HEK293 (cell line): ENCODE data around the gene OAF.

Experiments used
- CTCF ChIA-PET: fragments of 350-600 bp; formaldehyde crosslinking; extraction: SDS; loops from one replicate; lab custom pipeline; 2021; ENCODE audit warnings: antibody characterized with exemption; lab: Yijun Ruan, JAX
- POLR2A ChIA-PET: fragments of 300-600 bp; formaldehyde crosslinking; extraction: SDS; loops from one replicate; lab custom pipeline; 2020; ENCODE audit warnings: antibody characterized with exemption, inconsistent platforms; lab: Yijun Ruan, JAX
- H3K27ac ChIP-seq: fragments of 200-500 bp; sonication (Bioruptor generic); 2 replicates; pipeline ENCODE4 v1.5.1; 2014; ENCODE audit warnings: low read depth, low read length, control low read depth, inconsistent platforms; ENCODE audit errors: extremely low read depth
- H3K36me3 ChIP-seq, 2 experiments: fragments of 200-500 bp in 1 of 2; sonication (Bioruptor generic) in 1 of 2; 1 replicate in 1 of 2; 2 replicates in 1 of 2; pipeline ENCODE4 v1.5.1; 2014 to 2017; ENCODE audit warnings: inconsistent platforms in 2 of 2, low read length in 2 of 2; ENCODE audit not compliant: control insufficient read depth in 2 of 2, insufficient read depth in 1 of 2
- H3K4me1 ChIP-seq: fragments of 200-500 bp; sonication (Bioruptor generic); 2 replicates; pipeline ENCODE4 v1.5.1; 2014; ENCODE audit warnings: mild to moderate bottlenecking, low read length, inconsistent platforms; ENCODE audit not compliant: control insufficient read depth, insufficient read depth
- H3K4me3 ChIP-seq: 2 replicates; pipeline ENCODE4 v1.5.1; 2011; ENCODE audit warnings: low read depth, mild to moderate bottlenecking, control low read depth, low read length, moderate library complexity
- H3K9me3 ChIP-seq: fragments of 200-500 bp; sonication (Bioruptor generic); 2 replicates; pipeline ENCODE4 v1.5.1; 2014; ENCODE audit warnings: low read depth, low read length, inconsistent platforms; ENCODE audit not compliant: control insufficient read depth, insufficient read depth
- IKZF3 ChIP-seq: fragments of 450-650 bp; IDR thresholded peaks from 2 replicates; pipeline ENCODE4 v1.5.0; 2018; ENCODE audit warnings: missing biosample characterization, mild to moderate bottlenecking, missing genetic modification characterization, moderate library complexity
- SCRT1 ChIP-seq: fragments of 450-650 bp; formaldehyde crosslinking; IDR thresholded peaks from 2 replicates; pipeline ENCODE4 v1.5.1; 2016; ENCODE audit warnings: missing biosample characterization, missing genetic modification characterization, borderline replicate concordance
- SCRT2 ChIP-seq: fragments of 450-650 bp; formaldehyde crosslinking; IDR thresholded peaks from 2 replicates; pipeline ENCODE4 v1.5.1; 2016; ENCODE audit warnings: missing biosample characterization, missing genetic modification characterization
- ZBTB20 ChIP-seq: fragments of 450-650 bp; formaldehyde crosslinking; IDR thresholded peaks from 2 replicates; pipeline ENCODE4 v1.5.1; 2016; ENCODE audit warnings: missing biosample characterization, missing genetic modification characterization
- ZNF184 ChIP-seq: fragments of 450-650 bp; IDR thresholded peaks from 2 replicates; pipeline ENCODE4 v1.5.1; 2018; ENCODE audit warnings: missing biosample characterization, mild to moderate bottlenecking, missing genetic modification characterization
- ZNF2 ChIP-seq: fragments of 450-650 bp; formaldehyde crosslinking; IDR thresholded peaks from 2 replicates; pipeline ENCODE4 v1.5.1; 2016; ENCODE audit warnings: missing biosample characterization, missing genetic modification characterization
- ZNF473 ChIP-seq: fragments of 450-650 bp; formaldehyde crosslinking; IDR thresholded peaks from 2 replicates; pipeline ENCODE4 v1.5.1; 2017; ENCODE audit warnings: missing biosample characterization, missing genetic modification characterization
- ZNF510 ChIP-seq: fragments of 450-650 bp; formaldehyde crosslinking; IDR thresholded peaks from 2 replicates; pipeline ENCODE4 v1.5.1; 2018; ENCODE audit warnings: mild to moderate bottlenecking, missing genetic modification characterization, missing biosample characterization; ENCODE audit not compliant: insufficient replicate concordance
- ZNF560 ChIP-seq: fragments of 450-650 bp; formaldehyde crosslinking; IDR thresholded peaks from 2 replicates; pipeline ENCODE4 v1.5.1; 2017; ENCODE audit warnings: missing biosample characterization, missing genetic modification characterization, borderline replicate concordance
- ZNF561 ChIP-seq: fragments of 450-650 bp; IDR thresholded peaks from 2 replicates; pipeline ENCODE4 v1.5.1; 2018; ENCODE audit warnings: missing biosample characterization, missing genetic modification characterization, borderline replicate concordance
- ZNF600 ChIP-seq: fragments of 450-650 bp; formaldehyde crosslinking; IDR thresholded peaks from 2 replicates; pipeline ENCODE4 v1.5.1; 2016; ENCODE audit warnings: missing biosample characterization, missing genetic modification characterization
- ZNF629 ChIP-seq: fragments of 450-650 bp; formaldehyde crosslinking; IDR thresholded peaks from 2 replicates; pipeline ENCODE4 v1.5.1; 2017; ENCODE audit warnings: missing biosample characterization, missing genetic modification characterization
- ZSCAN16 ChIP-seq: fragments of 450-650 bp; formaldehyde crosslinking; IDR thresholded peaks from 2 replicates; pipeline ENCODE4 v1.5.1; 2016; ENCODE audit warnings: missing biosample characterization, missing genetic modification characterization
- TF ChIP-seq, protein P1 (sequence below): fragments of 450-650 bp; formaldehyde crosslinking; IDR thresholded peaks from 2 replicates; pipeline ENCODE4 v1.5.1; 2016; ENCODE audit warnings: missing biosample characterization, missing genetic modification characterization
- TF ChIP-seq, protein P2 (sequence below): fragments of 450-650 bp; formaldehyde crosslinking; conservative IDR thresholded peaks from 2 replicates; pipeline ENCODE4 v1.5.1; 2016; ENCODE audit warnings: low read depth, missing biosample characterization, missing genetic modification characterization

Gene OAF

DNA sequence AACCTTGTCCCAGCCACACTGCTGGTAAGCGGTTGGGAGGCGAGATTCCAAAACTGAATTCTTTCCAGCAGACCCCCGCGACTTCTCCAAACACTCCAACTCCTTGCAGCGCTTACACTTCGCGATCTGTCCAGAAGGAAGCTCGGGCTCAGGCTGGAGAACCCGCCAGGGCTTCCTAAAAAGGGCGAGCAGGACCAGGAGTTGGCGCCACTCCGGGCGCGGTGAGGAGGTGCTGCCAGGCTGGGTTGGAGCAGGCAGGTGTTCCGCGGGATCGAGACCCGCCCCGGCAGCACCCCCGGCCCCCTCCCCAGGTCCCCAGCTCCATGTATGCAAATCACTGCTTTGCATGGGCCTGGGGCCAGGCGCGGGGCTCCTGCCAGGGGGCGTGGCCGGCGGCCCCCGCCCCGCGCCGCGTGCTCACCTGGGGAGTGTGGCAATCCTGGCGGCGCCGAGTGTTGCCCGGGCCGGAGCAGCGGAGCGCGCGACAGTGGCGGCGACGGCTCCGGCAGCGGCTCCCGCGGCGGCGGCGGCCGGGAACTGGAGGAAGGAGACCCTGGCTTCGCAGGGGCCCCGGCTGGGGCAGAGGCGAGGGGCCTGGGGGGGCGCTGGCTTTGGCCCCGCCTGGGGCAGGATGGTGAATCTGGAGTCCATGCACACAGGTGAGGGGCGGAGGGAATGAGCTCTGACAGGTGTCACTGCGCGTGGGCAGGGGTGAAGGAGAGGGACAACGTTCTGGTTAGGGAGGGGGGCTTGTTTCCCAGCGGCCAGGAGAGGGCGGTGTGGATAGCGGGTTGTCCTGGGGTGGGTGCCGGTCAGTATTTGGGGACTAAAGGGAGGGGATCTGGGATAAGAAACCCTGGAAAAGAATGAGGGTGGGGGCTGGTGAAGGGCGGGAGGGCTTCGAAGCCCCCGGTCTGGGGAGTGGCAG is 29.1 kb downstream of the OAF start, which contains the start of gene POU2F3:
POU2F3 (plus strand) TSS at position 428 of the 928 bp plus-strand sequence; CDS start at position 632, 204 bp downstream.
- H3K4me3 ChIP-seq: peak within 1 kb of the TSS; percentile 12; the same call in 1 of the 2 replicates

GRCh38 chr11:120240866-120241265 is 30.0 kb downstream of the OAF start:
- Histone ChIP-seq H3K36me3 (no peaks in the 10 kb centered on the region), H3K4me1 (no peaks in the 10 kb centered on the region), H3K9me3 (no peaks in the 10 kb centered on the region), H3K4me3 (no peak overlapping the region), H3K27ac (no peak overlapping the region)
- CTCF ChIA-PET: interaction anchor here (2.2 kb wide), 1 partner anchor 60 kb away, joined by 25 read pairs; no protein-coding TSS in a partner anchor
- no peak for TF ChIP-seq IKZF3 (tag by site-specific recombination)
- TF ChIP-seq ZNF561 (tag by site-specific recombination): no peak
- no peak for TF ChIP-seq ZNF184 (tag by site-specific recombination)
- TF ChIP-seq ZNF629: no peak
- TF ChIP-seq ZBTB20: no peak
- no peak for TF ChIP-seq ZSCAN16 (tag by site-specific recombination)
- TF ChIP-seq ZNF510 (tag by site-specific recombination): no peak
- POLR2A ChIA-PET: no interaction called here

More for the DNA sequence above, 29.1 kb downstream of the OAF start, which contains the start of gene POU2F3:
- POLR2A ChIA-PET: no interaction called here
- no peak for TF ChIP-seq ZNF473
- 0 out of 2 replicates have a peak, but pooled peaks have one; percentile 39 for TF ChIP-seq ZNF2 (tag by site-specific recombination)
- no peak for TF ChIP-seq ZNF600
- TF ChIP-seq SCRT2: peak; percentile 91
- peak; percentile 55; the same call in 1 of the 2 replicates for TF ChIP-seq SCRT1
- TF ChIP-seq, protein P1, sequence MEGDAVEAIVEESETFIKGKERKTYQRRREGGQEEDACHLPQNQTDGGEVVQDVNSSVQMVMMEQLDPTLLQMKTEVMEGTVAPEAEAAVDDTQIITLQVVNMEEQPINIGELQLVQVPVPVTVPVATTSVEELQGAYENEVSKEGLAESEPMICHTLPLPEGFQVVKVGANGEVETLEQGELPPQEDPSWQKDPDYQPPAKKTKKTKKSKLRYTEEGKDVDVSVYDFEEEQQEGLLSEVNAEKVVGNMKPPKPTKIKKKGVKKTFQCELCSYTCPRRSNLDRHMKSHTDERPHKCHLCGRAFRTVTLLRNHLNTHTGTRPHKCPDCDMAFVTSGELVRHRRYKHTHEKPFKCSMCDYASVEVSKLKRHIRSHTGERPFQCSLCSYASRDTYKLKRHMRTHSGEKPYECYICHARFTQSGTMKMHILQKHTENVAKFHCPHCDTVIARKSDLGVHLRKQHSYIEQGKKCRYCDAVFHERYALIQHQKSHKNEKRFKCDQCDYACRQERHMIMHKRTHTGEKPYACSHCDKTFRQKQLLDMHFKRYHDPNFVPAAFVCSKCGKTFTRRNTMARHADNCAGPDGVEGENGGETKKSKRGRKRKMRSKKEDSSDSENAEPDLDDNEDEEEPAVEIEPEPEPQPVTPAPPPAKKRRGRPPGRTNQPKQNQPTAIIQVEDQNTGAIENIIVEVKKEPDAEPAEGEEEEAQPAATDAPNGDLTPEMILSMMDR: 0 out of 2 replicates have a peak, but pooled peaks have one; percentile 43
- TF ChIP-seq ZNF560 (tag by site-specific recombination): no peak
- TF ChIP-seq, protein P2, sequence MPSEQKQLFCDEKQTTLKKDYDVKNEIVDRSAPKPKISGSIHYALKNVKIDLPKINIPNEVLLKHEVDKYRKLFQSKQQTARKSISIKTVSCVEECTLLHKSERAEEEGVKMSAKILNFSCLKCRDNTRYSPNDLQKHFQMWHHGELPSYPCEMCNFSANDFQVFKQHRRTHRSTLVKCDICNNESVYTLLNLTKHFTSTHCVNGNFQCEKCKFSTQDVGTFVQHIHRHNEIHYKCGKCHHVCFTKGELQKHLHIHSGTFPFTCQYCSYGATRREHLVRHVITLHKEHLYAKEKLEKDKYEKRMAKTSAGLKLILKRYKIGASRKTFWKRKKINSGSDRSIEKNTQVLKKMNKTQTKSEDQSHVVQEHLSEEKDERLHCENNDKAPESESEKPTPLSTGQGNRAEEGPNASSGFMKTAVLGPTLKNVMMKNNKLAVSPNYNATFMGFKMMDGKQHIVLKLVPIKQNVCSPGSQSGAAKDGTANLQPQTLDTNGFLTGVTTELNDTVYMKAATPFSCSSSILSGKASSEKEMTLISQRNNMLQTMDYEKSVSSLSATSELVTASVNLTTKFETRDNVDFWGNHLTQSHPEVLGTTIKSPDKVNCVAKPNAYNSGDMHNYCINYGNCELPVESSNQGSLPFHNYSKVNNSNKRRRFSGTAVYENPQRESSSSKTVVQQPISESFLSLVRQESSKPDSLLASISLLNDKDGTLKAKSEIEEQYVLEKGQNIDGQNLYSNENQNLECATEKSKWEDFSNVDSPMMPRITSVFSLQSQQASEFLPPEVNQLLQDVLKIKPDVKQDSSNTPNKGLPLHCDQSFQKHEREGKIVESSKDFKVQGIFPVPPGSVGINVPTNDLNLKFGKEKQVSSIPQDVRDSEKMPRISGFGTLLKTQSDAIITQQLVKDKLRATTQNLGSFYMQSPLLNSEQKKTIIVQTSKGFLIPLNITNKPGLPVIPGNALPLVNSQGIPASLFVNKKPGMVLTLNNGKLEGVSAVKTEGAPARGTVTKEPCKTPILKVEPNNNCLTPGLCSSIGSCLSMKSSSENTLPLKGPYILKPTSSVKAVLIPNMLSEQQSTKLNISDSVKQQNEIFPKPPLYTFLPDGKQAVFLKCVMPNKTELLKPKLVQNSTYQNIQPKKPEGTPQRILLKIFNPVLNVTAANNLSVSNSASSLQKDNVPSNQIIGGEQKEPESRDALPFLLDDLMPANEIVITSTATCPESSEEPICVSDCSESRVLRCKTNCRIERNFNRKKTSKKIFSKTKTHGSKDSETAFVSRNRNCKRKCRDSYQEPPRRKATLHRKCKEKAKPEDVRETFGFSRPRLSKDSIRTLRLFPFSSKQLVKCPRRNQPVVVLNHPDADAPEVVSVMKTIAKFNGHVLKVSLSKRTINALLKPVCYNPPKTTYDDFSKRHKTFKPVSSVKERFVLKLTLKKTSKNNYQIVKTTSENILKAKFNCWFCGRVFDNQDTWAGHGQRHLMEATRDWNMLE (tag by site-specific recombination): no peak
- Histone ChIP-seq H3K36me3 (no peaks in the 10 kb centered on the region), H3K9me3 (no peaks in the 10 kb centered on the region), H3K4me1 (no peaks in the 10 kb centered on the region), H3K27ac (no peak within 1 kb of the TSS)
- CTCF ChIA-PET: interaction anchor here (0.6 to 2.2 kb wide), 7 partner anchors 30 to 436 kb away, joined by 3 to 25 read pairs (median 4); no protein-coding TSS in a partner anchor
